T-cell (primary cell): ENCODE measurements around the gene MEI4. TPM values are rescaled to one million over a fixed set of nuclear protein-coding genes. Genes with fewer than 3 reads are reported as not detected.
"Not testable (repeated sequence)": the region's sequence is repeated elsewhere in the genome, so short reads cannot be mapped to it uniquely, and the experiment has no call there.

ENCODE experiments used
- ATAC-seq, 4 experiments: fragments of 200-7000 bp in 3 of 4; fragments of 150-1000 bp in 1 of 4; cut with Tn5 transposase; replicated peaks in 1 of 4; 1 replicate in 3 of 4; 2 replicates in 1 of 4; pipeline ENCODE4 v1.10.0; 2021; ENCODE audit warnings: moderate library complexity in 3 of 4, mild to moderate bottlenecking in 2 of 4, moderate number of reproducible peaks in 1 of 4
- CTCF ChIA-PET, 2 donors: fragments of 300-600 bp; sonication (Branson Sonifier 250); formaldehyde crosslinking; loops; one replicate each; lab custom pipeline; 2022; ENCODE audit warnings: antibody characterized with exemption in 2 of 2; lab: Charles Lee
- POLR2A ChIA-PET, 2 donors: fragments of 300-600 bp; sonication (Branson Sonifier 250); formaldehyde crosslinking; loops; one replicate each; lab custom pipeline; 2022; ENCODE audit warnings: antibody characterized with exemption in 2 of 2; lab: Charles Lee
- DNase-seq, 35 experiments: peaks; one replicate each; pipeline versions ENCODE4 v3.0.0 to v3.0.0-alpha.2; 2013 to 2023
- H3K27ac ChIP-seq: one replicate; pipeline ENCODE4 v1.5.1; 2013; ENCODE audit warnings: low read length
- H3K27me3 ChIP-seq, 2 experiments: replicated peaks in 1 of 2; 1 replicate in 1 of 2; 2 replicates in 1 of 2; pipeline versions ENCODE4 v1.6.1 to v1.7.0; 2013; ENCODE audit warnings: low read length in 1 of 2, mixed read lengths in 1 of 2; ENCODE audit not compliant: control insufficient read depth in 2 of 2, insufficient read depth in 2 of 2; ENCODE audit errors: extremely low read depth in 1 of 2
- H3K36me3 ChIP-seq, 2 donors: 1 replicate in 1 of 2; 2 replicates in 1 of 2; pipeline versions ENCODE4 v1.6.1 to v1.7.0; 2013; ENCODE audit warnings: low read length in 1 of 2; ENCODE audit not compliant: control insufficient read depth in 2 of 2, insufficient read depth in 1 of 2; ENCODE audit errors: extremely low read depth in 1 of 2
- H3K4me1 ChIP-seq, 2 experiments: 1 replicate in 1 of 2; 2 replicates in 1 of 2; pipeline versions ENCODE4 v1.6.1 to v1.7.0; 2013; ENCODE audit warnings: low read length in 2 of 2, mixed read lengths in 1 of 2; ENCODE audit not compliant: insufficient read depth in 2 of 2, control insufficient read depth in 1 of 2; ENCODE audit errors: extremely low read depth in 1 of 2
- H3K4me3 ChIP-seq, 2 donors: 1 replicate in 1 of 2; 2 replicates in 1 of 2; pipeline versions ENCODE4 v1.5.1 to v1.7.0; 2013; ENCODE audit warnings: mild to moderate bottlenecking in 2 of 2, low read length in 1 of 2, moderate library complexity in 1 of 2; ENCODE audit not compliant: control insufficient read depth in 1 of 2; ENCODE audit errors: extremely low read depth in 1 of 2
- H3K9me3 ChIP-seq: 2 replicates; pipeline ENCODE4 v1.7.0; 2013
- H3K27ac Mint-ChIP-seq, 2 donors: one replicate each; pipeline ENCODE4 v1.8.0; 2020 to 2021; ENCODE audit warnings: mild to moderate bottlenecking in 2 of 2, mixed read lengths in 2 of 2
- H3K27me3 Mint-ChIP-seq, 2 donors: one replicate each; pipeline ENCODE4 v1.8.0; 2021 to 2022; ENCODE audit warnings: mixed read lengths in 2 of 2
- H3K36me3 Mint-ChIP-seq: one replicate; pipeline ENCODE4 v1.8.0; 2021; ENCODE audit warnings: mixed read lengths
- H3K4me1 Mint-ChIP-seq, 3 donors: one replicate each; pipeline ENCODE4 v1.8.0; 2020 to 2022; ENCODE audit warnings: mixed read lengths in 3 of 3, mild to moderate bottlenecking in 1 of 3
- H3K4me3 Mint-ChIP-seq, 3 donors: one replicate each; pipeline ENCODE4 v1.8.0; 2020 to 2022; ENCODE audit warnings: mild to moderate bottlenecking in 3 of 3, mixed read lengths in 3 of 3, moderate library complexity in 3 of 3
- H3K9me3 Mint-ChIP-seq, 3 donors: one replicate each; pipeline ENCODE4 v1.8.0; 2020 to 2022; ENCODE audit warnings: mixed read lengths in 3 of 3
- WGBS: methylation state at CpG from one replicate; pipeline ENCODE4 v1.1.5; 2013; ENCODE audit warnings: missing lambda C conversion rate; ENCODE audit not compliant: insufficient coverage; 5-methylcytosine and 5-hydroxymethylcytosine counted together
- total RNA-seq, 35 experiments: library from RNA in 6 of 35; stranded (reverse) in 6 of 35; fragments of 120-200 nt in 1 of 35; gene quantifications; one replicate each; pipeline versions ENCODE4 v1.2.1 to v1.2.4 and lab custom pipeline; 2013 to 2026

MEI4 gene
- total RNA-seq, 5 donors from 2014 or later (not counting 1 experiment from before 2014, with no cell fraction given), result not detected

DNA sequence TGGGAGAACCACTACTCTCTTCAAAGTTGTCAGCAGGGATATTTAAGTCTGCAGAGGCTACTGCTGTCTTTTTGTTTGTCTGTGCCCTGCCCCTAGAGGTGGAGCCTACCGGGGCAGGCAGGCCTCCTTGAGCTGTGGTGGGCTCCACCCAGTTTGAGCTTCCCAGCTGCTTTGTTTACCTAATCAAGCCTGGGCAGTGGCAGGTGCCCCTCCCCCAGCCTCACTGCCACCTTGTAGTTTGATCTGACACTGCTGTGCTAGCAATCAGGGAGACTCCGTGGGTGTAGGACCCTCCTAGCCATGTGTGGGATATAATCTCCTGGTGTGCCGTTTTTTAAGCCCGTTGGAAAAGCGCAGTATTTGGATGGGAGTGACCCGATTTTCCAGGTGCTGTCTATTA is 47.3 kb downstream of the MEI4 start:
- H3K4me1 ChIP-seq, H3K27me3 ChIP-seq, H3K4me3 Mint-ChIP-seq, DNase-seq, H3K36me3 Mint-ChIP-seq, H3K27ac Mint-ChIP-seq, H3K36me3 ChIP-seq, H3K27ac ChIP-seq, CTCF ChIA-PET, H3K27me3 Mint-ChIP-seq, H3K4me1 Mint-ChIP-seq, ATAC-seq, H3K9me3 ChIP-seq, POLR2A ChIA-PET, H3K4me3 ChIP-seq: not testable (repeated sequence)
- WGBS, result 71% methylated on average over 4 of the region's 6 CpGs
- peaks cover 0 to 13% (median 4%) of the 10 kb centered on the region in 3 donors for H3K9me3 Mint-ChIP-seq

DNA sequence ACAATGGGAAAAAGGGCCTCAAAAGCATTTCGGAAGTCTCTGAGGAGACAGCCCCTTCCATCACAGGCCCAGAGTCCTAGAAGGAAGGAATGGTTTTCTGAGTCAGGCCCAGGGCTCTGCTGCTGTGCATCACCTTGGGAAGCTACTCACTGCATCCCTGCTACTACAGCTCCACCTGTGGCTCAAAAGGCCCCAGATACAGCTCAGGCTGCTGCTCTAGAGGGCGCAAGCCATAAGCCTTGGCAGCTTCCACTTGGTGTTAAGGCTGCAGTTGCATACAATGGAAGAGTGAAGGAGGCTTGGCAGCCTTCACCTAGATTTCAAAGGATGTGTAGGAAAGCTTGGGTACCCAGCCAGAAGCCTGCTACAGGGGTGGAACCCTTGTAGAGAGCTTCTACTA is 54.8 kb downstream of the MEI4 start:
- H3K4me1 ChIP-seq, result no peaks in the 10 kb centered on the region
- peaks cover 17 to 26% (median 19%) of the 10 kb centered on the region in 3 donors for H3K9me3 Mint-ChIP-seq
- H3K36me3 ChIP-seq, result no peaks in the 10 kb centered on the region
- CTCF ChIA-PET, result no interaction called here
- no peak overlapping the region for H3K4me3 Mint-ChIP-seq
- H3K9me3 ChIP-seq, result no peaks in the 10 kb centered on the region
- POLR2A ChIA-PET, result no interaction called here
- no peaks in the 10 kb centered on the region for H3K36me3 Mint-ChIP-seq
- no peaks in the 10 kb centered on the region for H3K27me3 ChIP-seq
- no peak overlapping the region for H3K27ac Mint-ChIP-seq
- 88% methylated on average over 2 of the region's 2 CpGs for WGBS
- ATAC-seq, result no peak
- H3K27ac ChIP-seq, result no peak overlapping the region
- no peak overlapping the region for H3K4me3 ChIP-seq
- no peaks in the 10 kb centered on the region for H3K4me1 Mint-ChIP-seq
- H3K27me3 Mint-ChIP-seq, result no peaks in the 10 kb centered on the region
- DNase-seq, result no peak

DNA sequence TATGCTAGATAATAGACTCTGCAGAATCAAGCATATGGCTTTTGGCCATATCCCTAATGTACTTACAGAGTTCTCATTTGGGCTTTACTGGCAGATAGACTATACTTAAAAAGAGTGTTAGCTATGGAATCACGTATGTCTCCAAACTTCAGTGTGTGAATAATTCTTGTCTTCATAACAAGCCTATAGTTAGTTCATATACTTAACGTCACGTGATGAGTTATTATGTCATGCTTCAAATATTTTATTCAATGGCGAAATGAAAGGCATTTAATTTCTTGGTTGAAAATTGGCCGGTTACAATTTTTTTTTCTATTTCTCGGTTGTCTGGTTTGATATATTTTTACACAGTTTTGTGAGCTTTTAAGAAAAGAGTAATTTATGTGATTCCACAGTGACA is 62.7 kb downstream of the MEI4 start:
- H3K36me3 Mint-ChIP-seq, result no peaks in the 10 kb centered on the region
- Histone ChIP-seq H3K27ac (no peak overlapping the region), H3K27me3 (no peaks in the 10 kb centered on the region), H3K9me3 (no peaks in the 10 kb centered on the region), H3K36me3 (no peaks in the 10 kb centered on the region), H3K4me3 (no peak overlapping the region), H3K4me1 (no peaks in the 10 kb centered on the region)
- H3K4me3 Mint-ChIP-seq, result no peak overlapping the region
- H3K27me3 Mint-ChIP-seq, result no peaks in the 10 kb centered on the region
- ChIA-PET POLR2A (interaction anchor here in 1 of 2 donors (0.5 kb wide), 1 partner anchor 948 kb away, joined by 4 read pairs; no protein-coding TSS in a partner anchor), CTCF (no interaction called here)
- H3K9me3 Mint-ChIP-seq, result peaks cover 3 to 23% (median 8%) of the 10 kb centered on the region in 3 donors
- no CpG with 5 or more reads among the region's 6 CpGs for WGBS
- no peak for DNase-seq
- no peaks in the 10 kb centered on the region for H3K4me1 Mint-ChIP-seq
- no peak overlapping the region for H3K27ac Mint-ChIP-seq
- ATAC-seq, result no peak

DNA sequence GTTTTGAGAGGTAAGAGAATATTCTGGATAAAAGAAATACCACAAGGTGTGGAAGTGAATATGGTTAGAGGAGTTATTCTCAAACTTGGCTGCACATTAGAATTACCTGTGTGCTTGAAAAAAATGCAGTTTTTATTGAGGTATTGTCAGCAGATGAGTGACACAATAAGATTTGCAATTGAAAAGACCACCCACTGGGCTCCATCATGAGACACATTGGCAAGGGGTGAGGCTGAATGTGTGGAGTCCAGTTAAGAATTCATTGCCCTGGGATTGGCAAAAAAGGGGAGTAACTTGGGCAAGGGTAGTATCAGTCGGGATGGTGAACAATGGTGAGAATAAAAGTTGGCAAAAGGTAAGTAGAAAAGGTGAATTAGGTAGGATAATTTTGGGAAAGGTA is 63.5 kb downstream of the MEI4 start:
- no CpG with 5 or more reads among the region's 1 CpG for WGBS

DNA sequence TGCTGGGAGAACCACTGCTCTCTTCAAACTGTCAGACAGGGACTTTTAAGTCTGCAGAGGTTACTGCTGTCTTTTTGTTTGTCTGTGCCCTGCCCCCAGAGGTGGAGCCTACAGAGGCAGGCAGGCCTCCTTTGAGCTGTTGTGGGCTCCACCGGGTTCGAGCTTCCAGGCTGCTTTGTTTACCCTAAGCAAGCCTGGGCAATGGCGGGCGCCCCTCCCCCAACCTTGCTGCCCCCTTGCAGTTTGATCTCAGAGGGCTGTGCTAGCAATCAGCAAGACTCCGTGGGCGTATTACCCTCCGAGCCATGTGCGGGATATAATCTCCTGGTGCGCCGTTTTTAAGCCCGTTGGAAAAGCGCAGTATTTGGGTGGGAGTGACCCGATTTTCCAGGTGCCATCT is 83.2 kb downstream of the MEI4 start:
- H3K9me3 Mint-ChIP-seq, result peaks cover 7 to 14% (median 7%) of the 10 kb centered on the region in 3 donors
- H3K9me3 ChIP-seq, H3K27me3 Mint-ChIP-seq, H3K4me1 Mint-ChIP-seq, H3K4me1 ChIP-seq, H3K27ac Mint-ChIP-seq, CTCF ChIA-PET, DNase-seq, H3K4me3 Mint-ChIP-seq, H3K27ac ChIP-seq, ATAC-seq, H3K36me3 ChIP-seq, H3K4me3 ChIP-seq, H3K27me3 ChIP-seq, POLR2A ChIA-PET, H3K36me3 Mint-ChIP-seq: not testable (repeated sequence)
- WGBS, result 98% methylated on average over 13 of the region's 13 CpGs

More for the DNA sequence above, 63.5 kb downstream of the MEI4 start:
- Mint-ChIP-seq H3K36me3 (no peaks in the 10 kb centered on the region), H3K4me3 (no peak overlapping the region), H3K9me3 (peaks cover 3 to 21% (median 8%) of the 10 kb centered on the region in 3 donors), H3K27me3 (no peaks in the 10 kb centered on the region), H3K4me1 (no peaks in the 10 kb centered on the region), H3K27ac (no peak overlapping the region)
- ChIA-PET POLR2A (no interaction called here), CTCF (no interaction called here)
- Histone ChIP-seq H3K27ac (no peak overlapping the region), H3K36me3 (no peaks in the 10 kb centered on the region), H3K4me3 (no peak overlapping the region), H3K27me3 (no peaks in the 10 kb centered on the region), H3K9me3 (no peaks in the 10 kb centered on the region), H3K4me1 (no peaks in the 10 kb centered on the region)
- DNase-seq, result no peak
- no peak for ATAC-seq

DNA sequence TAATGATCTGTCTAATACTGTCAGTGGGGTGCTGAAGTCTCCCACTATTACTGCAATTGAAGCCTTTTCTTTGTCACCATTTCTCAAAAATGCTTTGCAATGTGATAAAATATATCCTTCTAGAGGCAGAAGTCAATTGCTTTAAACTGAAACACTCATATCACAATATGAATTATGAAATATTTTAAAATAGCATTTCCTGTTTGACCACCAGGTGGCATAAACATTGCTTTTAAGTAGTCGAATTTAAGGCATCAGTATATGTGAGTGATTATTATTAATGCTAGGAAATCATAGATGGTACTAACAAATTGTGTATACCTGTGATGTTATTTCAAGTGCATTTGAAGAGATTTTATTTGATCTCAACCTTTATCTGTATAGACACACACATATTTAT is 87.5 kb downstream of the MEI4 start:
- Mint-ChIP-seq H3K27ac (no peak overlapping the region), H3K27me3 (no peaks in the 10 kb centered on the region), H3K4me1 (no peaks in the 10 kb centered on the region), H3K4me3 (no peak overlapping the region), H3K36me3 (no peaks in the 10 kb centered on the region), H3K9me3 (peaks cover 0 to 12% (median 6%) of the 10 kb centered on the region in 3 donors)
- Histone ChIP-seq H3K4me3 (no peak overlapping the region), H3K9me3 (no peaks in the 10 kb centered on the region), H3K36me3 (no peaks in the 10 kb centered on the region), H3K27ac (no peak overlapping the region), H3K27me3 (no peaks in the 10 kb centered on the region), H3K4me1 (no peaks in the 10 kb centered on the region)
- ATAC-seq, result no peak
- ChIA-PET POLR2A (no interaction called here), CTCF (no interaction called here)
- peak in 1 of 35 experiments; percentile 1 for DNase-seq
- WGBS, result no CpG with 5 or more reads among the region's 1 CpG

DNA sequence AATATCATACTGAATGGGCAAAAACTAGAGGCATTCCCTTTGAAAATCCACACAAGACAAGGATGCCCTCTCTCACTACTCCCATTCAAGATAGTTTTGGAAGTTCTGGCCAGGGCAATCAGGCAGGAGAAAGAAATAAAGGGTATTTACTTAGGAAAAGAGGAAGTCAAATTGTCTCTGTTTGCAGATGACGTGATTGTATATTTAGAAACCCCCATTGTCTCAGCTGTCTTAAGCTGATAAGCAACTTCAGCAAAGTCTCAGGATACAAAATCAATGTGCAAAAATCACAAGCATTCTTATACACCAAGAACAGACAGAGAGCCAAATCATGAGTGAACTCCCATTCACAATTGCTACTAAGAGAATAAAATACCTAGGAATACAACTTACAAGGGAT is 99.3 kb downstream of the MEI4 start:
- H3K4me1 ChIP-seq, result not testable (repeated sequence)

More for the DNA sequence above, 99.3 kb downstream of the MEI4 start:
- H3K27me3 ChIP-seq, POLR2A ChIA-PET, CTCF ChIA-PET, H3K4me1 Mint-ChIP-seq, H3K9me3 ChIP-seq, H3K27ac ChIP-seq, DNase-seq, H3K36me3 ChIP-seq, ATAC-seq, H3K27me3 Mint-ChIP-seq, H3K4me3 Mint-ChIP-seq, H3K27ac Mint-ChIP-seq, H3K36me3 Mint-ChIP-seq, H3K4me3 ChIP-seq: not testable (repeated sequence)
- H3K9me3 Mint-ChIP-seq, result peaks cover 17 to 23% (median 20%) of the 10 kb centered on the region in 3 donors
- no CpG with 5 or more reads among the region's 1 CpG for WGBS
